HG03139 (cell line): ENCODE data around the gene TIMM17A.
"Not testable (repeated sequence)": the region's sequence is repeated elsewhere in the genome, so short reads cannot be mapped to it uniquely, and the experiment has no call there.

Experiments used
- ATAC-seq: cut with Tn5 transposase; IDR thresholded peaks from one replicate; pipeline ENCODE4 v1.9.1; 2021; ENCODE audit not compliant: unreplicated experiment

TIMM17A gene

DNA sequence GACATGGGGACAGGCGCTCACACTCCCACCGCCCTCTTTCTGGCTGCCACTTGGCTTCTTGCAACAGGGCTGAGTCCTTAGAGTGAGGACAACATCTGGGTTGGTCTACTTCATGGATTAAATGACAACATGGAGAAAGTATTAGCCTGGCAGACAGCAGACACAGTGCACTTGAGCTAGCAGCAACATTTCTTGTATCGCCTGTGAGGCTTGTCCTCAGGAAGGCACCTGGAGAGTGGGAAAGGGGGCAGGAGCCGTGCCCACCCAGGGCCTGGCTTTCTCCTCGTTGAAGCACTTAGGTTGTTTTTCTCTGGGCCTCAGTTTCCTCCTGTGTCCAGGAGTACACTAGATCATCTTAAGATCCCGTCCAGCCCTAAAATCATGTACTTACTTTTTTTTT, 58.8 kb downstream of the TIMM17A start:
- ATAC-seq, result no peak

DNA sequence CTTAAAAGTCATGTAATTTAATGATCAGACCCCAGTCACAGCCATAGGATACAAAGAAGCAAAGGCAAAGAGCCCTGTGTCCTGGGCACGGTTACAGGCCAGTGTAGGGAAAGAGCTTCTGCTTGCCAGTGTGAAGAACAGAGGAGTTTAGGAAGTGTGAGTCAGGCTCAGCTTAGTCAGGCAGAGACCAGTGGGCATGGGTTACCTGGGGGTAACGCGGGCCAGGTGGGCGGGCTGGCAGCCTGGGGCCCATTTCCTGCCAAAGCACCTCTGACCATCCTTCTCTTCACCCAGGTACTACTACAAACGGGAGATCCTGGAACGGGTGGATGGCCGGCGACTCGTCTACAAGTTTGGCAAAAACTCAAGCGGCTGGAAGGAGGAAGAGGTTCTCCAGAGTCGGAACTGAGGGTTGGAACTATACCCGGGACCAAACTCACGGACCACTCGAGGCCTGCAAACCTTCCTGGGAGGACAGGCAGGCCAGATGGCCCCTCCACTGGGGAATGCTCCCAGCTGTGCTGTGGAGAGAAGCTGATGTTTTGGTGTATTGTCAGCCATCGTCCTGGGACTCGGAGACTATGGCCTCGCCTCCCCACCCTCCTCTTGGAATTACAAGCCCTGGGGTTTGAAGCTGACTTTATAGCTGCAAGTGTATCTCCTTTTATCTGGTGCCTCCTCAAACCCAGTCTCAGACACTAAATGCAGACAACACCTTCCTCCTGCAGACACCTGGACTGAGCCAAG, 59.8 kb downstream of the TIMM17A start:
- no peak for ATAC-seq

DNA sequence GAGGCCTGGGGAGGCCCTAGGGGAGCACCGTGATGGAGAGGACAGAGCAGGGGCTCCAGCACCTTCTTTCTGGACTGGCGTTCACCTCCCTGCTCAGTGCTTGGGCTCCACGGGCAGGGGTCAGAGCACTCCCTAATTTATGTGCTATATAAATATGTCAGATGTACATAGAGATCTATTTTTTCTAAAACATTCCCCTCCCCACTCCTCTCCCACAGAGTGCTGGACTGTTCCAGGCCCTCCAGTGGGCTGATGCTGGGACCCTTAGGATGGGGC, 60.3 kb downstream of the TIMM17A start:
- ATAC-seq, result no peak

DNA sequence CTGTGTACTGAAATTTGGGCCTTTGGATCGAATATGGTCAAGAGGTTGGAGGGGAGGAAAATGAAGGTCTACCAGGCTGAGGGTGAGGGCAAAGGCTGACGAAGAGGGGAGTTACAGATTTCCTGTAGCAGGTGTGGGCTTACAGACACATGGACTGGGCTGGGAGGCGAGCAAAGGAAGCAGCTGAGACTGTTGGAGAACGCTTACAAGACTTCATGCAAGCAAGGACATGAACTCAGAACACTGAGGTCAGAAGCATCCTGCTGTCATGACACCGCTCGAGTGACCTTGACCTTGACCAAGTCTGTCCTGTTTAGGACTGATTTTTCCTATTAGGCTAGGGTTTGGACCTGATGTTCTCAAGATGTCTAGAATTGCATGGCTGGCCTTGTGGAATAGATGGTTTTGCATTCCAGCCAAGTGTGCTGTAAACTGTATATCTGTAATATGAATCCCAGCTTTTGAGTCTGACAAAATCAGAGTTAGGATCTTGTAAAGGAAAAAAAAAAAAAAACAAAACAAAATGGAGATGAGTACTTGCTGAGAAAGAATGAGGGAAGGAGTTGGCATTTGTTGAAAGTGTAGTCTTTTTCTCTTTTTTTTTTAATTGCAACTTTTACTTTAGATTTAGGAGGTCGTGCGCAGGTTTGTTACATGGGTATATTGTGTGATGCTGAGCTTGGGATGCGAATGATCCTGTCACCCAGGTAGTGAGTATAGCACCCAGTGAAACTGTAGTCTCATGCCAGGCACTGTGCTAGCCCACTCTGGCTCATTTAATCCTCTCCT, 60.9 kb downstream of the TIMM17A start:
- ATAC-seq, result no peak

DNA sequence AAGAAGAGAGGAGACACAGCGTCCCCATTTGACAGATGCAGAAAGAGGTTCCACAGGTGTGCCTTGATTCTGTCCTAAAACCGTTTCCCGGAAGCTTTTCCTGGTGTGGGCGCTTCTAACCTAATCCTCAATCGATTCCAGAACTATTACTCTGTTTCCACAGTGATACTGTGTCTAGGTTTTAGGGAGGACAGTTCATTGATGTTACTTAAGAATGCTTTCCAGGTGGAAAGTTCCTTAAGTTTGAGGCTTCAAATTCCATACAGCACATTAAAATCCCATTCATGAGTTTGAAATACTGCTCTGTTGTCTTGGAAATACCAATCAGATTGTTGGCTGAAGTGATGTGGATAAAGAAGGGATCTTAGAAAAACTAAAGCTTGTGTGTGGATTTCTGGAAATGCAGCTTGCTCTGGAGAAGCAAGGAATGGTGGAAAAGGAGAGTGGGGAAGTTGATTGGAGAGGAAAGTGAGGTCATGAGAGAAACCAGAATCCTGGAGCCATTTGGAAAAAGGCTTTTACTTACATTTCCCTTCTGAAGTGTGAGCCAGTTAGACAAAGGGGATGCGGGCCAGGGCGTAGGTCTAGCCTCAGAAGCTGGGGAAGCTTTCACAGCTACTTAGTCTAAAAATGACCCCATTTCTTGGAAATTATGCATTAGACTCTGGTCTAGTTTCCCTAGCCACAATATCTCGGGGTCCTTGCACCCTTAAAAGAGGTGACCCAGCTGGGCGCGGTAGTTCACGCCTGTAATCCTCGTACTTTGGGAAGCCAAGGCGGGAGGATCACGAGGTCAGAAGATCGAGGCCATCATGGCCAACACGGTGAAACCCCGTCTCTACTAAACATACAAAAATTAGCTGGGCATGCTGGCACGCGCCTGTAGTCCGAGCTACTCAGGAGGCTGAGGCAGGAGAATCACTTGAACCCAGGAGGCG, 61.8 kb downstream of the TIMM17A start:
- ATAC-seq, result no peak

DNA sequence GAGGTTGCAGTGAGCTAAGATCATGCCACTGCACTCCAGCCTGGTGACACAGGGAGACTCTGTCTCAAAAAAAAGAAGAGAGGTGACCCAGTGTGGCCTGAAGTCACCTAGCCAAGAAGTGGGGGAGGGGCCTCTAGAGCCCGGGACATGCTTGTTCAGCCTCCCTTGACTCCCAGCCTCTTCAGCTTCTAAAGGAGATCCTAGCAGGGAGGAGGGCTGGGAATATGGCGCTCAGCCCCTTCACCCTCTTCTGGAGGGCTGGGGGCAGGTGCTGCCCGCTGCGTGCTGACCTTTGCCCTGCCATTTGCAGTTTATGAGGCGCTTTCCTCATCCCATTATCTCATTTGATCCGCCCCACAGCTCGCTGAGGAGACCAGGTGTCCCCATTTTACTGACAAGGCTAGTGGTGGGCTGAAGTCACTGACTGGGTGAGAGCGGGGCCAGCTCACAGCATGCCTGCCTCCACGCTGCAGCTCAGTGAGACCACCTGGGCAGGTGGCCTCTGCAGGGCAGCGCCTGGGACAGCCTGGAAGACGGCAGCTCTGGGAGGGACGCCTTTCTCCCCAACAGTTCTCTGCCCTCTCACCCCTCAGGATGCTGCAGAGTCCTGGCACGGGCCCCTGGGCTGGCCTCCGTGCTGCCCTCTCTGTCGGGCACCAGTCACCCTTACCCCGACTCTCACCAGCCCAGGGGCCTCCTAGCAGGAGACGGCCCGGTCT, 62.6 kb downstream of the TIMM17A start:
- ATAC-seq, result no peak

DNA sequence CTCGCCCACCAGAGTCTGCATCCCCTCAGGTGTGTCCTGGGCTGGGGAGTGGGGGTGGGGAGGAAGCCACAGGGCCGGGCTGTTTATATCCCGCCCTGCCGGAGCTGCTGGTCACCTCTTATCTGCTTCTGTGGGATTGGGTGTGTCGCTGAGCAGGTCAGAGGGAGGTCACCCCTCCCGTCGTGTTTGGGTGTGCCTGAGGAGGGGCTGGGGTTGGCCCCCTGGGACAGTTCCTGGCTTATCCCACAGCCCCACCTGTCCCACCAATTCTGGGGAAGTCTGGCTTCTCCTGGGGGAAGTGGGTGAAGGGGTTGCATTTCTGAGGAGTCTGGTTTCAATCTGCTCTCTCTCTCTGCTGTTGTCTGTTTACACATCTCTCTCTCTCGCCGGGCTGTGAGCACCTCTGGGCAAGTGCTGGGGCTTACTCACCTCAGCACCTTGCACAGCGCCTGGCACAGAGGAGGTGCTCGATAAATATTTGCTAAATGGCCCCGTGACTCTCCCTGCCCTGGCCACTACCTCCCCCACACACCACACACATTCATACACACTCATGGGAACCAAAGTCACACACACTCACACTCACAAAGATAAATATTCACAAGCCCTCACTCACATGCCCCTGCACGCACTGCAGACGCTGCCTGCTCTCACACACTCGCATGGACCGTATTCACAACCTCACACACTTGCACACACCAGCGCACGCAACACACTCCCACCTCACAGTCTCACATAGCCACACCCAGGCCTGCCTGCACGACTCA, 63.3 kb downstream of the TIMM17A start:
- ATAC-seq, result no peak

DNA sequence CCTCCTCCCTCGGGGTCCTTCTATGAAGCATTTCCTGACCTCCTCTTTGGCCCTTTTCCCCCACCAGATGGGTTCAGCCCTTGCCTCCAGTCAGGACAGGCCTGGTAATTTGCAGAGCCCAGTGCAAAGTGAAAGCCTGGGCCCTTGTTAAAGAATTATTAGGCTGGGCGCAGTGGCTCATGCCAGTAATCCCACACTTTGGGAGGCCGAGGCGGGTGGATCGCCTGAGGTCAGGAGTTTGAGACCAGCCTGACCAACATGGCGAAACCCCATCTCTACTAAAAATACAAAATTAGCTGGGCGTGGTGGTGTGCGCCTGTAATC, 63.9 kb downstream of the TIMM17A start:
- ATAC-seq, result not testable (repeated sequence)
